ENCODE data around the gene TRA2B.
"Not testable (repeated sequence)": the region's sequence is repeated elsewhere in the genome, so short reads cannot be mapped to it uniquely, and the experiment has no call there.

DNA sequence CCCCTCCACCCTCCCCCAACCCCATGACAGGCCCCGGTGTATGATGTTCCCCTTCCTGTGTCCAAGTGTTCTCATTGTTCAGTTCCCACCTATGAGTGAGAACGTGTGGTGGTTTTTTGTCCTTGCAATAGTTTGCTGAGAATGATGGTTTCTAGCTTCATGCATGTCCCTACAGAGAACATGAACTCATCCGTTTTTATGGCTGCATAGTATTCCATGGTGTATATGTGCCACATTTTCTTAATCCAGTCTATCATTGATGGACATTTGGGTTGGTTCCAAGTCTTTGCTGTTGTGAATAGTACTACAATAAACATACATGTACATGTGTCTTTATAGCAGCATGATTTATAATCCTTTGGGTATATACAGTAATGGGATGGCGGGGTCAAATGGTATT, 27.9 kb downstream of the TRA2B start:
- TF ChIP-seq ZFP3 (CRISPR knock-in tag; IDR thresholded peaks at IDR 0.05); ARNTL (CRISPR knock-in tag; IDR thresholded peaks at IDR 0.05; ENCODE audit: borderline replicate concordance, low read depth); ZNF70 (CRISPR knock-in tag; IDR thresholded peaks at IDR 0.05); RARB (CRISPR knock-in tag; IDR thresholded peaks at IDR 0.05); TOX (CRISPR knock-in tag; IDR thresholded peaks at IDR 0.05; ENCODE audit: borderline replicate concordance); PPARA (CRISPR knock-in tag; IDR thresholded peaks at IDR 0.05; ENCODE audit: borderline replicate concordance); ZC3H10 (CRISPR knock-in tag; IDR thresholded peaks at IDR 0.05): not testable (repeated sequence)
- TF ChIP-seq, protein P1, sequence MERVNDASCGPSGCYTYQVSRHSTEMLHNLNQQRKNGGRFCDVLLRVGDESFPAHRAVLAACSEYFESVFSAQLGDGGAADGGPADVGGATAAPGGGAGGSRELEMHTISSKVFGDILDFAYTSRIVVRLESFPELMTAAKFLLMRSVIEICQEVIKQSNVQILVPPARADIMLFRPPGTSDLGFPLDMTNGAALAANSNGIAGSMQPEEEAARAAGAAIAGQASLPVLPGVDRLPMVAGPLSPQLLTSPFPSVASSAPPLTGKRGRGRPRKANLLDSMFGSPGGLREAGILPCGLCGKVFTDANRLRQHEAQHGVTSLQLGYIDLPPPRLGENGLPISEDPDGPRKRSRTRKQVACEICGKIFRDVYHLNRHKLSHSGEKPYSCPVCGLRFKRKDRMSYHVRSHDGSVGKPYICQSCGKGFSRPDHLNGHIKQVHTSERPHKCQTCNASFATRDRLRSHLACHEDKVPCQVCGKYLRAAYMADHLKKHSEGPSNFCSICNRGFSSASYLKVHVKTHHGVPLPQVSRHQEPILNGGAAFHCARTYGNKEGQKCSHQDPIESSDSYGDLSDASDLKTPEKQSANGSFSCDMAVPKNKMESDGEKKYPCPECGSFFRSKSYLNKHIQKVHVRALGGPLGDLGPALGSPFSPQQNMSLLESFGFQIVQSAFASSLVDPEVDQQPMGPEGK (CRISPR knock-in tag; IDR thresholded peaks at IDR 0.05; ENCODE audit: borderline replicate concordance) = not testable (repeated sequence)
- TF ChIP-seq, protein P2, sequence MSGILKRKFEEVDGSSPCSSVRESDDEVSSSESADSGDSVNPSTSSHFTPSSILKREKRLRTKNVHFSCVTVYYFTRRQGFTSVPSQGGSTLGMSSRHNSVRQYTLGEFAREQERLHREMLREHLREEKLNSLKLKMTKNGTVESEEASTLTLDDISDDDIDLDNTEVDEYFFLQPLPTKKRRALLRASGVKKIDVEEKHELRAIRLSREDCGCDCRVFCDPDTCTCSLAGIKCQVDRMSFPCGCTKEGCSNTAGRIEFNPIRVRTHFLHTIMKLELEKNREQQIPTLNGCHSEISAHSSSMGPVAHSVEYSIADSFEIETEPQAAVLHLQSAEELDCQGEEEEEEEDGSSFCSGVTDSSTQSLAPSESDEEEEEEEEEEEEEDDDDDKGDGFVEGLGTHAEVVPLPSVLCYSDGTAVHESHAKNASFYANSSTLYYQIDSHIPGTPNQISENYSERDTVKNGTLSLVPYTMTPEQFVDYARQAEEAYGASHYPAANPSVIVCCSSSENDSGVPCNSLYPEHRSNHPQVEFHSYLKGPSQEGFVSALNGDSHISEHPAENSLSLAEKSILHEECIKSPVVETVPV (CRISPR knock-in tag; IDR thresholded peaks at IDR 0.05) = not testable (repeated sequence)
- TF ChIP-seq, protein P3, sequence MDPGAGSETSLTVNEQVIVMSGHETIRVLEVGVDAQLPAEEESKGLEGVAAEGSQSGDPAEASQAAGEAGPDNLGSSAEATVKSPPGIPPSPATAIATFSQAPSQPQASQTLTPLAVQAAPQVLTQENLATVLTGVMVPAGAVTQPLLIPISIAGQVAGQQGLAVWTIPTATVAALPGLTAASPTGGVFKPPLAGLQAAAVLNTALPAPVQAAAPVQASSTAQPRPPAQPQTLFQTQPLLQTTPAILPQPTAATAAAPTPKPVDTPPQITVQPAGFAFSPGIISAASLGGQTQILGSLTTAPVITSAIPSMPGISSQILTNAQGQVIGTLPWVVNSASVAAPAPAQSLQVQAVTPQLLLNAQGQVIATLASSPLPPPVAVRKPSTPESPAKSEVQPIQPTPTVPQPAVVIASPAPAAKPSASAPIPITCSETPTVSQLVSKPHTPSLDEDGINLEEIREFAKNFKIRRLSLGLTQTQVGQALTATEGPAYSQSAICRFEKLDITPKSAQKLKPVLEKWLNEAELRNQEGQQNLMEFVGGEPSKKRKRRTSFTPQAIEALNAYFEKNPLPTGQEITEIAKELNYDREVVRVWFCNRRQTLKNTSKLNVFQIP (CRISPR knock-in tag; IDR thresholded peaks at IDR 0.05; ENCODE audit: borderline replicate concordance, low read depth) = not testable (repeated sequence)
